Globus pallidus (tissue), 1 donor: ENCODE data around the gene HAUS2.
"Not testable (repeated sequence)": the region's sequence is repeated elsewhere in the genome, so short reads cannot be mapped to it uniquely, and the experiment has no call there.

ENCODE experiments used
- DNase-seq: peaks from one replicate; pipeline ENCODE4 v3.0.0-alpha.2; 2015; ENCODE audit warnings: low spot score

HAUS2 gene

DNA sequence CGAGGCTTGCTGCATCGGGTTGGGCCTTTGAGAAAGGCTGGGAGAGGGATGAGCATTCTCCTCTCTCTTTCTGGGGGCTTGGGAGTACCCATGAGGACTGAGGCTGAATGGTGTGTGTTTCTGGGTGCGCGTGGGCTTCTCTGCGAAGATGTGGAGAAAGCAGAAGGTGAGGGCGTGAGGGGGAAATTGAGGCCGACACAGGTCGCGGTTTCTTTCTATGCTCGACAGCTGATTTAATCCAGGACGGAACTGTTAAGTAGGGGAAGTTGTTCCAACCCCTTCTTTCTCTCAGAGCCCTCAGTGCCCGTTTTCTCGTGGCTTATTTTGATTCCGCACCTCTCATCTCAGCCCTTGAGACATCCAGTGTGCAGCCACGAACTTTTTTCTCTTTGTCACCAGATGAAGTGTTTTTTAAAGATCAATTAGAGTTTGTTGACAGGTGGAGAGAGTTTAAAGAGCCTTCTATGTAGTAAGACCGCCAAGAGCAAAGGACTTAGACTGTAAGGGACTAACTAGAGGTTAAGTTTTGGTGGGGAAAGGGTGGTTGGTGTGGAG lies 27.5 kb downstream of the HAUS2 start:
- no peak for DNase-seq

DNA sequence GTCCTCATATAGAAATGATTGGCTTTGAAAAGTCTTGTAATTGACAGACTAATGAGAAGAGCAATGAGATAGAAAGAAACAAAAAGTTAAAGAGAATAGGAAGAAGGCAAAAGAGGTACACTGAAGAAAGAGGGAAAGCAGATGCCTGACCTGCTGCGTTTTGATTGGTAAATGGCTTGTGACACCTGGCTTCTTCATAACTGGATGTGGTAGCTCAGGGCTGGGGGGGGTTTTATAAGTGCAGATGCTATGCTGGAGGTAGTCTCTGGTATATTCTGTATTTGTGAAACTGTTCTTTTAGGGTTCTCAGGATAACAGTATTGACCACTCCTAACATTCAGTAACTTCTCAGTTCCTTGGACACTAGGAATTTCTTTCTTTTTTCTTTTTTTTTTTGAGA lies 28.1 kb downstream of the HAUS2 start:
- DNase-seq: no peak

DNA sequence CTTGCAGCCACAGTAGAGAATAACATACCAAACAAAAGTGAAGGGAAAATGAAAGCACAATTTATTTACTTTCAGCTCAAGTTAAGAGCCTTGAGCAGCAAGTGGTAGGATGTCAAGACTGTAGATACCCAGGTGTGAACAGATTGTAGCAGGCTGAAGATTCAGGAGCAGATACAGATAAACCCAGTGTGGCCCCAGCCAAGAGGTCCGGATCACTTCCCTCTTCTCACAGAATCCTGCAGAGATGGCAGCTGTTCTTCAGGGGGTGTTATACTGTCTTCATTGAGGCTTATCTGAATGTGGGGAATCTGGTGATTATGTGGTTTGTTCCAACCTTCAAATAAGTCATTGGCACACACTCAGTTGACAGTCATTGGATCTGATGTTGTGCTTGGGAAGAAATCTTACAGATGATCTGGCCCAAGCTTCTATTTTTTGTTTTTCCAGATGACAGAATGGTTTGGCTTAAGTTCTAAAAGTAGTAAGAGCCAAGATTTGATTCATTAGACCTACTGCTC lies 28.9 kb downstream of the HAUS2 start:
- DNase-seq: no peak

DNA sequence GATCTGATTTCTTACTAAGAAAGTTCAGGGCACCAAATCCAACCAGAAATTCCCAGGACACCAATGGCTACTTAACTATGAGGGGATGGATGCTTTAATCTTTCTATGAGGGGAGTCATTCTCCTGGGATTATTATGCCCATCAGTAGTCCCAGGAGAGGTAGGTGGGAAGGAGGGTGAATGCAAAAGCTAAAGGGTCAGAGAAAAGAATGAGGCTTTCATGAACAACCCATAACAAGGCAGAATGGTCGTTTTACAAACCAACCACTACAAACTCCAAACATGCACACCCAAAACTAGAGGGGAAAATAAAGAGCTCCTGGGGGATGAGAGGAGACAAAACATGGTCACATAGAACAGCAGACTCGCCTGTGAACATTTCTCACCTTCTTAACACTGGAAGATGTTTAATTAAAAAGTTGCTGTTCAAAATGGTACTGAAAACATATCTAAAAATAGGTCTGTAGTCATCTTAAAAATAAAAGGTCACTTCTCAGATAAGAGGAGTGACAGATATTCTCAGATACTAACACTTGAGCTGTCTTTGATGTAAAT lies 30.4 kb downstream of the HAUS2 start:
- no peak for DNase-seq

DNA sequence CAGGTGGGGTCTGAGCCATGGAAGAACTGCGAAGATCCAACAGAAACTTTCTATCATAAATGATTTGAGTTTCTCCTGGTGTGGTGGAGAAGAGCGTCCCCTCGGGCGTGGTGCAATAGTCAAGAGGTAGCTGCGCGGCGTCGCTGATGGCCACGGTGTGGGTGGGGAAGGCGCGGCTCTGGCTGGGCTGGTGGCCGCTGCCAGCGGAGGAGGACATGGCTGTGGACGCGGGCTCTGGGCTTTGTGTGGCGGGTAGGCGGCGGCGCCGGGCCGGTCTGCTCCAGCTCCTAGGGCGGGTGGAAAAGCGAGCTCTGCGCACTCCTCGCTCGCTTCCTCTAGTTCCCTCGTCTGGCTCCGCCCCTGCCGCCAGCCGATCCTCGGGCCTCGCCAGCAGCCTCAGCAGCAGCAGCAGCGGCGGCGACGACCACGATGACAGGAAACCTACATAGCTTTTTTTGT lies 32.7 kb downstream of the HAUS2 start:
- DNase-seq: peak; percentile 91

DNA sequence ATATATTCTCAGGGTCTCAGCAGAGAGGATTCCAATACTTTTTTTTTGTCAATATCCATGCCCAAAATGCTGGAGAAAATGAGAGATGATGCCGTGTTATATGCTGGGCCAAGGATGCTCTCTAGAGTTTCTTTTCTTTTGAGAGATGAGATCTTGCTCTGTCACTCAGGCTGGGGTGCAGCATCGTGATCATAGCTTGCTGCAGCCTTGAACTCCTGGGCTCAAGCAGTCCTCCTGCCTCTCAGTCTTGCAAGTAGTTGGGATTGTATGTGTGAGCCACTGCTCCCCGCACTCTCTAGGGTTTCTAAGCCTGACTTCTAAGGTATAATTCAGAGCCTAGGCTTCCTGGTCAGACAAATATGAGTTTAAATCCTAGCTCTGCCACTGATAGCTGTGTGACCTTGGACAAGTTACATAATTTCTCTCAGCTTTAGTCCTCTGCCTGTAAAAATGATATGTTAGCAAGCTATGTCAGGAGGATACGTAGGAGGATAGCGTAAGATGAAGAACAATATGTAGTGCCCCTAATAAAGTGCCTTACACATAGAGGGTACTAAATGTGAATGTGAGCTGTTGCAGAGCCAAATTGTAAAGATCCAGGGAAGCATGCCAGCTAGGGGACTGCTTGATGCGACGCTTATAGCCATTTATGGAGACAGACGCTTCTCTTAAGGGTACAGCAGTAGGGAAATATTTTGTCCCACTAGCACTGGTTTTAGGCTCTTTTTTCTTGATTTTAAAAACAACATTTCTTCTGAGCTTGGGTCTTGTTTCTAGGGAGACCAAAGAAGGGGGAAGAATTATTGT lies 34.1 kb downstream of the HAUS2 start:
- no peak for DNase-seq

DNA sequence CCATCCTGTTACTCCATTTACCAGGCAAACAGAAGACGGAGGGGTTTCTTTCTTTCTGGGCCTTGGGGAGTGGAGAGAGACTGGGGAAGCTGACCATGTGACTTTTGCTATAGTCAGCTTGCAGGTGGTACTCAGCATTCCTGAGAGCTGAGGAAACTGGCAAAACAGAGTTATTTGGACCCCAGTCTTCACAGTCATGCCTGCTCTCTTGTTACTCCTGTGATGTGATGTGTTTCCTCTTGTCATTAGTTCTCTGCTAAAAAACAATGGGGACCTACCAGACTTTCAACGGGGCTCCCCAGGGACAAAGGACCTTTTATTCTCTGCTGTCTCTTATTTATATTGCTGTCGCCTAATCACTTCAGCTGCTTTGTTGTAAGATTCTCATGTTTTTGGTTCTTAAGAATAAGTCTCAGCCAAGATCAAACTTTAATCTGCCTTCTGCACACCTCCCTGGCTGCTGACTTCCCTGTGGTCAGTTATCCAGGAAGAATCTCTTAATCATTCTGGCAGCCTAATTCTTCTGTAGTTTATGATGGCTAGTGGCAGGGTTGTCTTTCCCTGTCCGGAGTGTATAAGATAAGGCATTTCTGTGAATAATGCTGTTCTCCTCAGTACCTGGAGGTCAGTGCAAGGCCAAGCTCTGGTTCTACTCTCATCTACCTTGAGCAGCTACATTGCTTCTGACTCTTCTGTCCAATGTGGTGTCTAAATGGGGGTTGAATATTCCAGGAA lies 35.6 kb downstream of the HAUS2 start:
- DNase-seq: peak; percentile 89

DNA sequence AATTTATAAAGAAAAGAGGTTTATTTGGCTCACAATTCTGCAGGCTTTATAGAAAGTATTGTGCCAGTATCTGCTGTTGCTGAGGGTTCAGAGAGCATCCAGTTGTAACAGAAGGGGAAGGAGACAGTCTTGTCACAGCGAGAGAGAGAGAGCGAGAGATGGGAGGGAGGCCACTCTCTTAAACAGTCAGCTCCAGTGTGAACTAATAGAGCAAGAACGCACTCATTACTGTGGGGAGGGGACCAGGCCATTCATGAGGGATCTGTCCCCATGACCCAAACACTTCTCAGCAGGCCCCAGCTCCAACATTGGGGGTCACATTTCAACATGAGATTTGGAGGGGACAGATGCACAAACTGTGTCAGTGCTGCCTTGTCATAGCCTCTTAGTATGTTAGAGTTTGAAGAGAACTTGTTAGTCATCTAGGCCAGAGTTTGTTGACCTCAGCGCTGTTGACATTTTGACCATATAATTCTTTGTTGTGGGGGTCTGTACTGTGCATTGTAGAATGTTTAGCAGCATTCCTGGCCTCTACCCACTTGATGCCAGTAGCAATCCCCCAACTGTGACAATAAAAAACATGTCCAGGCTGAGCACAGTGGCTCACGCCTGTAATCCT lies 42.1 kb downstream of the HAUS2 start:
- DNase-seq: no peak

DNA sequence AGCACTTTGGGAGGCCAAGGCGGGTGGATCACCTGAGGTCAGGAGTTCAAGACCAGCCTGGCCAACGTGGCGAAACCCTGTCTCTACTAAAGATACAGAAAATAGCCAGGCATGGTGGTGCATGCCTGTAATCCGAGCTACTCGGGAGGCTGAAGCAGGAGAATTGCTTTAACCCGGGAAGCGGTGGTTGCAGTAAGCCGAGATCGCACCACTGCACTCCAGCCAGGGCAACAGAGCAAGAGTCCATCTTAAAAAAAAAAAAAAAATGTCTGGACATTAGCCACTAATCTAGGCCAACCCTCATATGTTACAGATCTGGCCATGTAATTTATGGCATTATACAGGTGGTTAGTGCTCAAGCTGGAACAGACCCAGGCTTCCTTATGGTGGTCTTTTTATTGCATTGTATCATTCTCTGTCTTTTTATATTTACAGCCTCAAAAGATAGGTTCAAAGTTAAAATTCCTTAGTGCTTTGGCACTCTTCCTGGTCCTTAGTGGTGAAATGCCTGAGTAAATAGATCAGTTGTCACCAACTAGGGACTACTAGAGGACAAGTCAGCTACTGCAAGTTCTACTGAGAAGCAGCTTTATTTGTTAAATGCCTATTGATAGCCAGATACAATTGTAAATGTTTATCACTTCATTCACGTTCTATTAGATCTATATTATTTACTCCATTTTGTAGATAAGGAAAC lies 42.7 kb downstream of the HAUS2 start:
- no peak for DNase-seq

DNA sequence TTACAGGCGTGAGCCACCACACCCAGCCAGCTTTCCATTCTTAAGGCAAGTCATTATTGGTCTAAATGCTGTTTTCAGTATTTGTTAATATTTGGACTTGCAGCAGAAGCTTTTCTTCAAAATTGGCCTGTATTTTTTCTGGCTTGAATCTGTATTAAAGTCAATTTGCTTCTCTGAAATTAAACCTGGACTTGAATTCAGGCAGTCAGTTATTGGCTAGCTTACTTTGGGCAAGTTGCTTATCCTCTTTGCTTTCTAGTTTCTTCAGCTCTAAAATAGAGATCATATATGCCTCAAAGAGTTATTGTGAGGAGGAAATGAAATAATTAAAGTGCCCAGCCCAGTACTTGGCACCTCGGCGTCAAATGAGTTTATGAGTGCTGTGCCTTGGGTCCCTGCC lies 44.1 kb downstream of the HAUS2 start:
- DNase-seq: no peak

DNA sequence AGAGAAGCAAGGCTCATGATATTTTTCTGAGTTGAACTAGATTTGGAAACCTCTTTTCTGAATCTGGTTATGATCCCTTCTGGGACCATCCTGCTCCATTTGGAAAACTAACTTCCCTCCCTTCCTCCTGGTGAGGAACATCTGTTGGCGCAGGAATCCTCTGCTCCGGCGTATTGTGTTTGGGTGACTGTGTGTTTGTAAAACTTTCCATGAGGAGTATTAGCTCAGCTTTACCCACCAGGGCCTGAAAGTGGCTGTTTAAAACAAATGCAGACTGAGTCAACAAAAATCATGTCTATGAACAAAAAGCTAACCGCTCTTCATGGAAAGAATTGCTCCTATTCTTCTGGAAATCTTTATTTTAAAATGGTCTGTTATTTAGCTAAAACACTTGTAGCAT lies 44.5 kb downstream of the HAUS2 start:
- no peak for DNase-seq

DNA sequence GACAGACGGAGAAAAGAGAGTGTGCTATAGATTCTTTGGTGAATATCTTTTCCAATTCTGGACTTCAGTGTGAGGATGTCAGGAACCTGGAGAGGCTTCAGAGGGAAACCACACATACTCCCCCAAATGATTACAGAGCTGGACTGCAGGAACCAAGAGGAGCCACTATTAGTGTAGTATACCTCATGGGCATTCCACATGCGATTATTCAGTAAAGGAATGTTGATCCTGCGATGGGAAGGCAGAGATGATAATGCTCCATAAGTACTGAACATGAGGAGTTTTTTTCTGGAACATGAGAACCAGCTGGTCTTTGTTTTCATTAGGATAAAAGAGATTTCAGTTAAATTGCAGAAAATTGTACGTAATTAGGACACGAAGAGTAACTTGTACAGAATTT lies 45.5 kb downstream of the HAUS2 start:
- DNase-seq: no peak

DNA sequence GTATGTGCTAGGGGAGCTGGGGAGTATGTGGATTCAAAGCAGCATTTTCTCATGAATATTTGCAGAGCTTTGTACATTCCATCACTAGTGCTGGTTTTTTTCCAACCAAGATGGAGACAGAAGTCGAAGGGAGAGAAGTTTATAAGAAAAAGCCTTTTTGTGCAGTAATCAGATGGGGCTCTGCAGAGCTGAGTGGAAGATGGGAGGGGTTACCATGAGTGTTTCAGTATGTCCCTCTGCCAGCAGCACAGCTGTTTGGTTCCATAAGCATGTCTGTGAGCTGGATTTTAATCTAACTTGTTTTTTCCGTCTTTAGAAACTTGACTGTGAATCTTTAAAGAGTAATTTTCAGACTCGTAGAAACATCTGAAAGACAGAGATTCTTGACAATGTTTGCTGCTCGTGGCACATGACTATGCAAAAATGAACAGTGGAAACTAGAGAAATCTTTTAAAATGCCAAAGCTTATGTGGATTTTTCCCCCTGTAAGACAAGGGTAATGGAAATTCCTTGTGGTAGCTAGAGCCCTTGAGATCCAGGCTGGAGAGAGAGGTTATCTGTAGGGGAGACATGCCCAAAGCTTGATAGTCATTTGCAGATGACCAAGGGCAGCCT lies 47.1 kb downstream of the HAUS2 start:
- no peak for DNase-seq

DNA sequence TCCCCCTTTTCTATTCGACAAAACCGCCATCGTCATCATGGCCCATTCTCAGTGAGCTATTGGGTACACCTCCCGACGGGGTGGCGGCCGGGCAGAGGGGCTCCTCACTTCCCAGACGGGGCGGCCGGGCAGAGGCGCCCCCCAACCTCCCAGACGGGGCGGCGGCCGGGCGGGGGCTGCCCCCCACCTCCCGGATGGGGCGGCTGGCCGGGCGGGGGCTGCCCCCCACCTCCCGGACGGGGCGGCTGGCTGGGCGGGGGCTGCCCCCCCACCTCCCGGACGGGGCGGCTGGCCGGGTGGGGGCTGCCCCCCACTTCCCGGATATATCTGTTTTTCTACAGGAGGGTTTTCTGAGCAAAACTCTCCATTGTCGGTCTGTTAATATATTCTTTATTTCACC lies 52.7 kb downstream of the HAUS2 start:
- DNase-seq: not testable (repeated sequence)

DNA sequence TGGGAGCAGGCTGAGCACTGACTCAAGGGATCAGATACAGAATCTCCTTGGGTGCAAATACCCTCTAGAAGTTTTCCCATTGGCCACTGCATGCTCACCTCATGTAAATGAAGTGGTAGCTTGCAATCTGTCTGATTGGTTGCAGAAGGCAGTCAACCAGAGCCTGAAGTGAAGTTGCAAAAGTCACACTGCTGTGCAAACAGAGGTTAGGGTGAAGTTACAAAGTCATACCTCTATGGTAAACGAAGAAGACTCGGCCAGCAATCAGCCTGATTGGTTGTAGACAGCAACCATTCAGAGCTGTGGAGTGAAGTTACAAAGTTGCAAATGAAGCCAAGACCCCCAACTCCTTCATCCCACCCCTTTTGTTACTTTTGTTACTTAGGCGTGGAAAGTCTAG lies 53.9 kb downstream of the HAUS2 start:
- DNase-seq: no peak

DNA sequence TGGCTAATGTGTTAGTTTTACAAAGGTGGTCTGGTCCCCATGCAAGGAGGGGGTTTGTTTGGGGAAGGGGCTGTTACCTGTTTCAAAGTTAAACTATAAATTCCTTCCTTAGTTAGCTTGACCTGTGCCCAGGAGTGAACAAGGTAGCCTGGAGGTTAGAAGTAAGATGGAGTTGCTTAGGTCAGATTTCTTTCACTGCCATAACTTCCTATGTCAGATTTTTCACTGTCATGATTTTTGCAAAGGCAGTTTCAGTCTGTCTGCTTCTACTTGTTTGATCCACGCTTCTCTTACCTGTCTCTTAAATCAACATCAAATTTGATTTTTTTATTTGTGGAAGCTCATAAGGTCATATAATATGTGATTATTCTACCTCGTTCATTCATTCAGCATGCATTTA lies 55.3 kb downstream of the HAUS2 start:
- no peak for DNase-seq

DNA sequence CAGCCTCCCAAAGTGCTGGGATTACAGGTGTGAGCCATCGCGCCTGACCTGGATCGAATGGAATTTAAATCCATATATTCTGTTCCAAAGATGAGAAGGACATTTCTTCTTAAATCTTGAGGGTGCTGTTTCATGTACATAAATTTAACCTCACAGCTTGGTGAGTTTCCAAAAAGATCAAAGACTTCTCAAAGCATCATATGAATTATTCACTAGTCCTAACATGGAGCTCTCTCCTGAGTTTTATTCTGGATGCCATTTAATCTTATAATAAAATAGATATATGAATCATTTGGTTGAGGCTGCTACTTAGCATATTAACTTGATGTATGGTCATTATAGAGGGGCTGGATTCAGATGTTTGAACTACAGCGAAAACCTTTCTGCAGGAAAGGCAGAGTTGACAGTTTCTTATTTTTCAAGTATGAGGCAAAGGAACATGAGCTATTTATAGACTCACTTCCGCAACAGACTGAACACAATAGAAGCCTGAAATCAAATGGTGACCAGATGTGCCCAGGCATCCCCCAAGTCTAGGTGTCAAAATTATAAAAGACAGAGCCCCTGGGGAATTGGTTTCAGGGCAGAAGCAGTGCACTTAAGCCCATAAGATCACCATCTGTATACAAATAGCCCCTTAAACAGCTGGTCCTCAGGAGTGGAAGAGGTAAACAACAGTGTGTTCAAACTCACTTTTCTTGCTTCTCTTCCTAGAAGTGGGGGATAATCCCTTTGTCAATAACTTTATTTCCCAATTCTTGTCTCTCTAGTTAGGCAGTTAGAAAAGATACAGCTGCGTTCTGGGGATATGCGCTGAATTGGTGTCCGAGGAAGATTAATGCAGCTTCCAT lies 56.5 kb downstream of the HAUS2 start:
- DNase-seq: no peak

DNA sequence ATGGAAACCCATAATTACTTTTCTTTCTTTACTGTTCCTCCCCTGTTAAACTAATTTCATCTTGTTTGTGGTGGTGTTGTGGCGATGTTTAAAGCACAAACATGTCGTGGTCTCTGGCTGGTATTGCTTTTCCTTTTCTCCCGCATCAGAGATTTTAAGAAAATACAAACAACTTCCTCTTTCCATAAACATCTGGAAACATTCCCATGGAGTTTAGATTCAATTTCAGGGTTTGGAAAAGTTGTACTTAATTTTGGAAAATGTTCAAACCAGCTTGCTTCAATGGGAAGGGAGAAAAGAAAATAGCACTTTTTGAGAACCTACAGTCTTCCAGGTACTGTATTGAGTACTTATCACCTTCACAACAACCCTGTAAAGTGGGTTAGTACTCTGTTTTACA lies 57.2 kb downstream of the HAUS2 start:
- no peak for DNase-seq

DNA sequence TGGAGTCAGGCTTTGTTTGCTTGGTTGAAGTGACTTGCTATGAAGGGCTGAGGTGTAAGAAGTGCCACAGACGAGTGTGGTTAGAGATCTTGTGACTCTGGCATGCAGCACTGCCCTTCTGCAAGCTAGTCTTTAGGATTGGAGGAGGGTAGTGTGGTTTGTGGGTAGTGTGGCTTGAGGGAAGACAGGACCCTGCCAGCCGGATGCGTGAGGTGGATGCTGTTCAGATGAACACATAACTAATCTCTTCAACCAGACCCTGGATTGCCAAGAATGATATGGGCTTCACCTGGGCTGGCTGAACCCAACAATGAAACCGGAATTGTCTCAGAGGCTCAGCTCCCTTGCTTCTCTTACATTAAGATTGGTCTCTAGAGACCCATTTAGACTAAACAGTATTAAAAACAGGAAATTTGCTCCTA lies 59.5 kb downstream of the HAUS2 start:
- DNase-seq: no peak
